ENCODE results near the gene ZNF714. TPM values are rescaled to one million over a fixed set of nuclear protein-coding genes. Genes with fewer than 3 reads are reported as not detected.
A peak's percentile ranks its signal among the peaks of the same experiment; 100 is the strongest.

The ZNF714 gene
- total and polyA plus RNA-seq, 8 donors: 1.2 to 6.3 (median 2.9) TPM

DNA sequence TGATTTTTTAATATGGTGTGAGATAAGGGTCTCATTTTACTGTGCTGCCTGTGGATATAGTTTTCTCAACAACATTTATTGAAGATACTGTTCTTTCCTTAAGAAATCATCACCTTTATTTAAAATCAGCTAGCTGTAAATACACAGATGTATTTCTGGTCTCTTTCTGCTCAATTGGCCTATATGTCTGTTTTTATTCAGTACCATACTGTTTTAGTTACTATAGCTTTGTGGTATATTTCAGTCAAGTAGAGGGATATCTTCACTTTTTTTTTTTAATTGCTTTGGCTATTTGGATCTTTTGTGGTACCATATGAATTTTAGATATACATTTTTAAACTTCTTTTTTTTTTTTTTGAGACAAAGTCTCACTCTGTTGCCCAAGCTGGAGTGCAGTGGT, 16.7 kb upstream of the ZNF714 start:
- DNase-seq (no peak), FAIRE-seq (no peak), ATAC-seq (no peak)
- H3K27ac ChIP-seq: no peak overlapping the region
- intact Hi-C loops (cut with DNase I): no loop called here
- no peak overlapping the region for H3K4me3 ChIP-seq
- no peaks in the 10 kb centered on the region for H3K36me3 ChIP-seq
- TF ChIP-seq CTCF (IDR thresholded peaks at IDR 0.05): no peak
- H3K9me3 ChIP-seq: peaks cover 0 to 3% (median 0%) of the 10 kb centered on the region in 4 donors
- no peaks in the 10 kb centered on the region for H3K27me3 ChIP-seq
- H3K4me1 ChIP-seq: no peaks in the 10 kb centered on the region

DNA sequence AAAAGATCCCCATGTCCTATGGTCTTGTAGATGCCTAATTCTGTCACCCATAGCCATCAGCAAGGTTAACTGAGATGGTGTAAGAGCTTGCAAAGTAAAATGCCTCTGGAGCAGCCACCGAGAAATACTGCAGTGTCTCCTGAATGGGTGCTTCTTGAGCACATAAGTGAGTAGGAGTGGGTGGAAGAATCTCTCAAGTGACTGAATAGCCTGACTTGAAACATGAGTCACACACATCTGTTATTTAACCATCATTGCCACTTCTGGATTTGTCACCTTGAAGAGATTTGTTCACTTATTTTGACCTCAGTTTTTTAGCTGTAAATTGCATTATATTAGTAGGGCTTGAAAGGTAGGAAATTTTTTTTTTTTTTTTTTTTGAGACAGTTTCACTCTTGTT, 2.3 kb downstream of the ZNF714 start:
- Histone ChIP-seq H3K4me1 (no peaks in the 10 kb centered on the region), H3K9me3 (no peaks in the 10 kb centered on the region), H3K27ac (no peak overlapping the region), H3K36me3 (no peaks in the 10 kb centered on the region), H3K4me3 (no peak overlapping the region), H3K27me3 (no peaks in the 10 kb centered on the region)
- ATAC-seq: no peak
- DNase-seq: no peak
- intact Hi-C loops (cut with DNase I): no loop called here
- 87 to 88% methylated on average over 1 of the region's 1 CpG for WGBS, 2 donors
- TF ChIP-seq CTCF (IDR thresholded peaks at IDR 0.05): no peak
- FAIRE-seq: no peak

DNA sequence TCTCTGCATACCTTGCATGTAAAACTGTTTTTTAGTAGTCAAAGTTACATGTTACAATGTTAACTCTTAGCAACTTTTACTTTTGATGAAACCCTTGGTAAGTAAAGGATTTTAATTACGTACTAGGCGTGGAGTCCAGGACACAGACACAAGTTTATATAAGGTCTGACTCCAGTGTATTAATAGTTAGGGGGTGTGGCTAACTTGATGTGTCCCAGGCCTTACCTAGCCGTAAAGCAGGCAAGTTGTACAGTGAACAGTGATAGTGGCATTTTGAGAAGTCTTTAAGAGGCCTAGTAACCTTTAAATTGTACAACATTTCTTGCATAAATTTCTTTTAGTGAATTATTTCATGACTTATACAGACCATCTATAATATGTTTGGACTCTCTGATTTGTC, 5.9 kb downstream of the ZNF714 start:
- Histone ChIP-seq H3K36me3 (no peaks in the 10 kb centered on the region), H3K9me3 (no peaks in the 10 kb centered on the region), H3K4me3 (no peak overlapping the region), H3K27ac (no peak overlapping the region), H3K4me1 (peaks cover 0 to 7% (median 0%) of the 10 kb centered on the region in 3 donors), H3K27me3 (no peaks in the 10 kb centered on the region)
- FAIRE-seq: no peak
- ATAC-seq: no peak
- TF ChIP-seq CTCF (IDR thresholded peaks at IDR 0.05): no peak
- WGBS, 2 donors: 93 to 99% methylated on average over 3 of the region's 3 CpGs
- DNase-seq: no peak
- intact Hi-C loops (cut with DNase I): no loop called here

- Histone ChIP-seq H3K27ac (peak overlapping the region in 1 of 4 donors; percentile 15), H3K4me1 (peaks cover 0 to 7% (median 0%) of the 10 kb centered on the region in 3 donors), H3K36me3 (no peaks in the 10 kb centered on the region), H3K4me3 (no peak overlapping the region), H3K27me3 (no peaks in the 10 kb centered on the region), H3K9me3 (no peaks in the 10 kb centered on the region)
- DNase-seq (peak in 3 of 6 donors; percentile 11 to 28 (median 22)), ATAC-seq (peak; percentile 50 to 93 (median 75)), FAIRE-seq (no peak)
- no peak for TF ChIP-seq CTCF (IDR thresholded peaks at IDR 0.05)
- intact Hi-C loops (cut with DNase I): no loop called here
Measured at GRCh38 chr19:21092109-21092508, 10.1 kb downstream of the ZNF714 start.

GRCh38 chr19:21094347-21095025, 12.5 kb downstream of the ZNF714 start:
- no peak for TF ChIP-seq CTCF (IDR thresholded peaks at IDR 0.05)
- DNase-seq: no peak
- no peak for ATAC-seq
- no peaks in the 10 kb centered on the region for H3K36me3 ChIP-seq
- FAIRE-seq: no peak
- no peak overlapping the region for H3K4me3 ChIP-seq
- no peaks in the 10 kb centered on the region for H3K9me3 ChIP-seq
- no peaks in the 10 kb centered on the region for H3K27me3 ChIP-seq
- no peak overlapping the region for H3K27ac ChIP-seq
- WGBS, 2 donors: 96 to 100% methylated on average over 1 of the region's 1 CpG
- intact Hi-C loops (cut with DNase I): no loop called here
- peaks cover 0 to 7% (median 0%) of the 10 kb centered on the region in 3 donors for H3K4me1 ChIP-seq

Data from pancreas (tissue), 10 donors.